Measurements from ENCODE around the gene ZNF155.

The ZNF155 gene

DNA sequence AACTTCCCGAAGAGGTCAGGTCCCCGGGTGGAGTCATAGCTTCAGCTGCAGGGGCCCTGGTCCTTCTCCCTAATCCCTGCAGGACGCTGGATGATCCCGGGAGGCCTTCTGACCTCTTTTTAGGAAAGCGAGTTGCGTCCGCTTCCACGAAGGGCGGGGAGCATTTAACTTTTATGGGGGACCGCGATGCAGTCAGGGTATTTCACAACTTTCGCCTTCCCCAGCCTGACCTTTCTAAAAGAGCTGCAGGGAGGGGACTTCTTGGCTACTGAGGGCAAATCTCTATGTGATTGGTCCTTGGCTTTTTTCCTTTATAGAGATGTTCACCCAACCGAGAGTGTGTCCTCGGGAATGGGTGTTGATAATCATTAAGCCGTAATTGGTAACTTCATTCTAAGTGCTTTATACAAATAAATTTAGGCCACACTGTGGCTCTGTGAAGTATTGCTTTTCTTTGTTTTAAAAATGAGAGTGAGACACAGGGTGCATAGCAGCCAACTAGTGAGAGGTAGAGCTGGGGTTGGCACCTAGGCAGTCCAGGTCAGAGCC is 19.5 kb downstream of the ZNF155 start:
- DNase-seq = peak in 4 of 51 donors; percentile 1 to 3 (median 2)

DNA sequence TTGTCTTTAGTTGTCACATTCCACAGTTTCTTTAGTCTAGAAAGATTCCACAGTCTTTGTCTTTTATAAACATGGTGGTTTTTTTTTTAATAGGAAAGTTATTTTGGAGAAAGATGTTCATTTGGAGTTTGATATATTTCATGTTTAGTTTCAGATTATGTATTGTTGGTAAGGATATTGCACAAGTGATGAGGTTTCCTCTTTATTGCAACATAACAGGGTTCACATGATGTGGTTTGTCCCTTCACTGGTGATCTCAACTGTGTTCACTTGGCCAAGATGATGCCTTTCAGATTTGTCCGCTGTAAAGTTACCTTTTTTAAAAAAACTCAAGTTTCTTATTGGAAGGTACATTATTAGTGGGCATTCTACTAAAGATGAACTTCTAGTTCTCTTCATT is 22.0 kb downstream of the ZNF155 start:
- DNase-seq = no peak

DNA sequence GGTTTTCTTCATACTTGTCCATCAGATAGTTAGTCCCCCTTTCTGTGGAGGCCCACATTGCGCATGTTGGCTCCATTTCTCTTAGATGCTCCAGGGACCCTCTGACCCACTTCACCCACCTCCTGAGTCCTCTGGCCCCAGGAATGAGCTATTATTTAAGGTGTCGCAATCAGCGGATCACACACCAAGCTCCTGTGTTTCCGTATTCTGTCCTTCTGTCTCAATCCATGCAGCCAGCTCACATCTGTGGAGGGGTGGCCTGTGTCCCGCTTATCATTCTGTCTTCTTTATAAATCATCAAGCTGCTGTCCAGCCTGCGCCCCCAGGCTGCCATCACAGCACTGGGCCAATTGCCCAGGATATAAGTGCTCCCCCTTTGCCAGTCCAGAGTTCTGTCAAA is 23.5 kb downstream of the ZNF155 start:
- no peak for DNase-seq

DNA sequence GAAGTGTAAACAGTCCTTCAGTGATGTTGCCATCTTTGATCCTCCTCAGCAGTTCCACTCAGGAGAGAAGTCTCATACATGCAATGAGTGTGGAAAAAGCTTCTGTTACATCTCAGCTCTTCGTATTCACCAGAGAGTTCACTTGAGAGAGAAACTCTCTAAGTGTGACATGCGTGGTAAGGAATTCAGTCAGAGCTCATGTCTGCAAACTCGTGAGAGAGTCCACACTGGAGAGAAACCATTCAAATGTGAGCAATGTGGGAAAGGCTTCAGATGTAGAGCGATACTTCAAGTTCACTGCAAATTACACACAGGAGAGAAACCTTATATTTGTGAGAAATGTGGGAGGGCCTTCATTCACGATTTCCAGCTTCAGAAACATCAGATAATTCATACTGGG is 26.5 kb downstream of the ZNF155 start:
- no peak for DNase-seq

DNA sequence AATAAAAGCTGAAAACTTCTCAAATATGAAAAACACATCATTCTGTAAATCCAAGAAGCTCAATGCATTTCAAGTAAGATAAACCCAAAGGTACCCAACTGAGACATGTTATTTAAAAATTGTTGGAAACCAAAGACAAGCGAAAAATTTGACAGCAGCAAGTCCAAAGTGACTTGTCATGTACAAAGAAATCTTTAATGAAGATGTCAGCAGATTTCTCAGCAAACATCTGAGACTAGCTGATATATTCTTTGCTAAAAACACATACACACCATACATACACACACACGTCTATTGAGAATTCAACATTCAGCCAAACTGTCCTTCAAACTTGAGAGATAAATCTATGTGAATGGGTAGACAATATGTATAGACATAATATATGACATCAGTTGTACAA is 35.5 kb downstream of the ZNF155 start:
- no peak for DNase-seq

DNA sequence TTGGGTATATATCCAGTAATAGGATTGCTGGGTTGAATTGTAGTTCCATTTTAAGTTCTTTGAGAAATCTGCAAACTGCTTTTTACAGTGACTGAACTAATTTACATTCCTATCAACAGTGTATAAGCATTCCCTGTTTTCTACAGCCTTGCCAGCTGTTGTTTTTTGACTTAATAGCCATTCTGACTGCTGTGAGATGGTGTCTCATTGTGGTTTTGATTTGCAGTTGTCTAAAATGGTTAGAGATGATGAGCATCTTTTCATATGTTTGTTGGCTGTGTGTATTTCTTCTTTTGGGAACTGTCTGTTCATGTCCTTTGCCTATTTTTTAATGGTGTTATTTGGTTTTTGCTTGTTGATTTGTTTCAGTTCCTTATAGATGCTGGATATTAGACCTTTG is 37.2 kb downstream of the ZNF155 start:
- no peak for DNase-seq

DNA sequence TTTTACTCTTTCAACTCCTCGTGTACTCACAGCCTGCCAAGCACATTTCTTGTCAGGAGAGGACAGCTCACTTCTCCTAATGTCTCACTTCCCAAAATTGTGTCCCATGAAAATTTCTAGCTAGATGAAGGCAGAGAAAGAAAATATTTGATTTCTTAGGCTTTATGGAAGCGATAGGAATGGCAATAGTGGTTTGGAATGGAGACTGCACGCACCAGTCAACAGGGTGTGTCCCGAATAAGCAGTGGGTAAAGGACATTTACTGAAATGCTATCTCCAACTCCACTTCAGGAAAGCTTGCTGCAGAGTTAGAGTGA is 40.9 kb downstream of the ZNF155 start:
- DNase-seq = no peak

DNA sequence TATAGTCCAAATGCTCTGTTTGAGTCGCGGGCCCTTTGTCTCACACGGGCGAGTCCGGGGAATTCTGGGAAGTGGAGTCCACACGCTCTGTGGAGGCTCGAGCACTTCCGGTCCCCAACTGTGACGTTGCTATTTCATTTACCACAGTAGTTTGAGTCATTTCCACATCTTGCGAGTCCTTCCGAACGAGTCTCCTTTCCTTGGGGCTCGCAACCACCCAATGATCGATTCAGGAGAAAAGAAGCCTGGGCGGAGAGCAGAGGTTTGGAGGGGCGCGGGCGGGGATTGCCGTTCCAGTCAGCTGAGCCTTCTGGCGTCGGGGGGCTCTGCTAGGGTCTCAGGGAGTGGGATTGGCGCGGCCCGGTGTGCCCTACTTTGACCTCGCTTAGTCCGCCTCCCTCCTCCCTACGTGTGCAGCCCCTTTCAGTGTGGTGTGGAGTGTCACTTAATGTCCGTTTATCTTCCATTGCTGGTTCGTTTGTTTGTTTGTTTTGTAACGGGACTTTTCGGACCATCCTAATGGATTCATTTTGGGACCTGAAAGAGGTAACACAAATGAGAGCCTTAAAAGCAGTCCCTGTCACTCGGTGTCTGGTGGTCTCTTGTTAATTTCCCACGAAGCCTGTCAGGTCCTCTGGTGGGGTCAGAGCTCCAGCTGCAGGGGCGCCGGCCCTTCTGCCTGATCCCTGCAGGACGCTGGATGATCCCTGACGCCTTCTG is 41.4 kb downstream of the ZNF155 start, which contains the start of gene ZNF222:
Gene ZNF222 (plus strand): TSS at position 163 of the 720 bp plus-strand sequence. CDS start 58 bp downstream, at position 221.
- peak in 50 of 51 donors; percentile 16 to 89 (median 71) for DNase-seq

DNA sequence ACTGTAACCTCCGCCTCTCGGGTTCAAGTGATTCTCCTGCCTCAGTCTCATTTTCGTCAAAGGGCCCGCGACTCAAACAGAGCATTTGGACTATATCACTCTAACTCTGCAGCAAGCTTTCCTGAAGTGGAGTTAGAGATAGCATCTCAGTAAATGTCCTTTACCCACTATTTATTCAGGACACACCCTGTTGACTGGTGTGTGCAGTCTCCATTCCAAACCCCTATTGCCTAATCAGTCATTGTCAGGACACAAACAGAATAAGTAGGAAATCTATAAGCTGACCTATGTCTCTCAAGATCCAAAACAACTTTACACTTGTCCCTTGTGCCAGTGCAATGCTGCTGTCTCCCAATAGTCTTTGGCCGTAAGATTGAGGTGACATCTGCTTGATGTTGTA is 42.6 kb downstream of the ZNF155 start:
- no peak for DNase-seq

DNA sequence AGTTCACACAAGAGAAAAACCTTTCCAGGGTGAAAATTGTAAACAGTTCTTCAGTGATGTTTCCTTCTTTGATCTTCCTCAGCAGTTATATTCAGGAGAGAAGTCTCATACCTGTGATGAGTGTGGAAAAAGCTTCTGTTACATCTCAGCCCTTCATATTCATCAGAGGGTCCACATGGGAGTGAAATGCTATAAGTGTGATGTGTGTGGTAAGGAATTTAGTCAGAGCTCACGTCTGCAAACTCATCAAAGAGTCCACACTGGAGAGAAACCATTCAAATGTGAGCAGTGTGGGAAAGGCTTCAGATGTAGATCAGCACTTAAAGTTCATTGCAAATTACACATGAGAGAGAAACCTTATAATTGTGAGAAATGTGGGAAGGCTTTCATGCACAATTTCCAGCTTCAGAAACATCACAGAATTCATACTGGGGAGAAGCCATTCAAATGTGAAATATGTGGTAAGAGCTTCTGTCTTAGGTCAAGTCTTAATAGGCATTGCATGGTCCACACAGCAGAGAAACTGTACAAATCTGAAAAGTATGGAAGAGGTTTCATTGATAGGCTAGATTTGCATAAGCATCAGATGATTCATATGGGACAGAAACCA is 48.1 kb downstream of the ZNF155 start:
- no peak for DNase-seq

DNA sequence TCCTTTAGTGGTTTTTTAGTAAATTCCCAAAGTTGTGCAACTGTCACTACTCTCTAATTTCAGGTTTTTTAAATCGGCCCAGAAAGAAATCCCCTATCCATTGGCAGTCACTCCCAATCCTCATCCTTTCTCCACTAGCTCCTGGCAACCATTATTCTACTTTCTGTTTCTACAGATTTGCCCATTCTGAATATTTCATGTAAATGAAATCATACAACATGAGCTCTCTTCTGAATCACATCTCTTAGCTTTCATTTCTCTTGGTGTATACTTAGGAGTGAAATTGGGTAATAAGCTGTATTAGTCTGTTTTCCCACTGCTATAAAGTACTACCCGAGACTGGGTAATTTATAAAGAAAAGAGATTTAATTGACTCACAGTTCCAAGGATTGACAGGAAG is 58.2 kb downstream of the ZNF155 start:
- DNase-seq = no peak

Measured in hypothalamus (tissue), 51 donors.